ENCODE data around the gene TP63.
"Not testable (repeated sequence)": the region's sequence is repeated elsewhere in the genome, so short reads cannot be mapped to it uniquely, and the experiment has no call there.

TP63 gene

DNA sequence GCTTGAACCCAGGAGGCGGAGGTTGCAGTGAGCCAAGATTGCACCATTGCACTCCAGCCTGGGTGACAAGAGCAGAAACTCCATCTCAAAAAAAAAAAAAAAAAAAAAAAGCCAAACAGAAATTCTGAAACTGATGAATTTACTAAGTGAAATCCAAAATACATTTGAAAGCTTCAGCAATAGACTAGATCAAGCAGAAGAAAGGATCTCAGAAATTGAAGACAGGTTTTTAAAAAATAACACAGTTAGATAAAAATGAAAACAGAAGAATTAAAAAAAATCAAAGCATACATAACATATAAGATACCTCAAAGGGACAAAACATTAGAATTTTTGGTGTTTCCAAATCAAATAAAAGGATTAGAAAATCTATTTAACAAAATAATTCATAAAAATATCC, 114.4 kb downstream of the TP63 start:
- no peak overlapping the region for H3K4me3 ChIP-seq (ENCODE audit: control insufficient read depth, low read depth, low read length)
- no peak for DNase-seq (ENCODE audit: low read depth)
- TF ChIP-seq, protein P1, sequence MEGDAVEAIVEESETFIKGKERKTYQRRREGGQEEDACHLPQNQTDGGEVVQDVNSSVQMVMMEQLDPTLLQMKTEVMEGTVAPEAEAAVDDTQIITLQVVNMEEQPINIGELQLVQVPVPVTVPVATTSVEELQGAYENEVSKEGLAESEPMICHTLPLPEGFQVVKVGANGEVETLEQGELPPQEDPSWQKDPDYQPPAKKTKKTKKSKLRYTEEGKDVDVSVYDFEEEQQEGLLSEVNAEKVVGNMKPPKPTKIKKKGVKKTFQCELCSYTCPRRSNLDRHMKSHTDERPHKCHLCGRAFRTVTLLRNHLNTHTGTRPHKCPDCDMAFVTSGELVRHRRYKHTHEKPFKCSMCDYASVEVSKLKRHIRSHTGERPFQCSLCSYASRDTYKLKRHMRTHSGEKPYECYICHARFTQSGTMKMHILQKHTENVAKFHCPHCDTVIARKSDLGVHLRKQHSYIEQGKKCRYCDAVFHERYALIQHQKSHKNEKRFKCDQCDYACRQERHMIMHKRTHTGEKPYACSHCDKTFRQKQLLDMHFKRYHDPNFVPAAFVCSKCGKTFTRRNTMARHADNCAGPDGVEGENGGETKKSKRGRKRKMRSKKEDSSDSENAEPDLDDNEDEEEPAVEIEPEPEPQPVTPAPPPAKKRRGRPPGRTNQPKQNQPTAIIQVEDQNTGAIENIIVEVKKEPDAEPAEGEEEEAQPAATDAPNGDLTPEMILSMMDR (IDR thresholded peaks at IDR 0.05; ENCODE audit: control insufficient read depth, insufficient read depth, low read depth, low read length, missing control alignments): no peak

DNA sequence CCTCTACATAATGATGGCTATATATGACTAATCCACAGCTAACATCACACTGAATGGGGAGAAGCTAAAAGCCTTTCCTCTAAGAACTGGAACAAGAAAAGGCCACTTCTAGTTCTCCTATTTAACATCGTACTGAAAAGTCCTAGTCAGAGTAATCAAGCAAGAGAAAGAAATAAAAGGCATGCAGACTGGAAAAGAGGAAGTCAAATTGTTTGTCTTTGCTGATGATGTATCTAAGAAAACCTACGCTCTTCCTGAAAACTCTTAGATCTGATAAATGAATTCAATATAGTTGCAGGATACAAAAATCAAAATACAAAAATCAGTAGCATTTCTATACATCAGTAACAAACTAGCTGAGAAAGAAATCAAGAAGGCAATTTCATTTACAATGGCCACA, 116.9 kb downstream of the TP63 start:
- no peak overlapping the region for H3K4me3 ChIP-seq (ENCODE audit: control insufficient read depth, low read depth, low read length)
- DNase-seq (ENCODE audit: low read depth): no peak
- TF ChIP-seq, protein P1 (IDR thresholded peaks at IDR 0.05; ENCODE audit: control insufficient read depth, insufficient read depth, low read depth, low read length, missing control alignments): no peak

DNA sequence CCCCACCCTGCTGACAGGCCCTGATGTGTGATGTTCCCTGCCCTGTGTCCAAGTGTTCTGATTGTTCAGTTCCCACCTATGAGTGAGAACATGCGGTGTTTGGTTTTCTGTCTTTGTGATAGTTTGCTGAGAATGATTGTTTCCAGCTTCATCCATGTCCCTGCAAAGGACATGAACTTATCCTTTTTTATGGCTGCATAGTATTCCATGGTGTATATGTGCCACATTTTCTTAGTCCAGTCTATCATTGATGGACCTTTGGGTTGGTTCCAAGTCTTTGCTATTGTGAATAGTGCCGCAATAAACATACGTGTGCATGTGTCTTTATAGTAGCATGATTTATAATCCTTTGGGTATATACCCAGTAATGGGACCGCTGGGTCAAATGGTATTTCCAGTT, 119.8 kb downstream of the TP63 start:
- DNase-seq (ENCODE audit: low read depth); H3K4me3 ChIP-seq (ENCODE audit: control insufficient read depth, low read depth, low read length): not testable (repeated sequence)

DNA sequence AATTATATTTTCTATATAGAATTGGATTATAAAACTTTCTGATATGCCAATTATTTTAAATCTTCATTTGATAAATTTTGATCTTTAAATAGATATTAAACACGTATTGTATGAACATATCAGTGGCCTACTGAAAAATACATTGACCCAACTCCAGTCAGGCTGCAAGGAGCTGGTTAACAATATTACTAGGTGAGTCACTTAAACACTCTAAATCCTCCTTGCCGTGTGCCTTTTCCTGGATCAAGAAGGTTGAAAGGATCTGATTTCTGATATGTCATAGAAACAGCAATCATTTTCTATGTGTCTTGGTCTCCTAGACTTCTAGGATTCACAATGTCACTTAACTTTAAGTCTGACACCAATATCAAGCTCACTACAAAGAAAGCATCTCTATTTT, 123.2 kb downstream of the TP63 start:
- H3K4me3 ChIP-seq (ENCODE audit: control insufficient read depth, low read depth, low read length): no peak overlapping the region

DNA sequence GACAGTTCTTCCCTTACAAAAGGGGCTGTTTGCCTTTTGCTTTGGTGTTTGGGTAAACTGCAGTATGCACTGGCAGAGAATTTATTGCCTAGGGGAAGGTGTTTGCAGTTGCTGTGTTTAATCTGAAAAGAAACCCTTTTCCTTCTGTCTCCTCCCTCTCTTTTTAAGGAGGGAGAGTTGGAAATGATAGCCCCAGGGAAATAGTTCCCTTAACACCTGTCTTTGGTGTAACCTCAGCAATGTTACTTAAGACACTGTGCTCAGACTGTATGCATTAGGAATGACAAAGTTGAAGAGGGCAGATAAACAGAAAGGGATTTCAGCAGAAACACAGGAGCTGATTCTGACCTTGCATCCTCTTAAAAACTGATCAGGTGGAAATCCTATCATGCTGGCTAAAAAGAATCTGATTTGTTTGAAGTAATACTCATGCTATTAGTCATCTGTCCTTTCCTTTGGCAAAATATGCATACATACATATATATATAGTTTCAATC, 125.4 kb downstream of the TP63 start:
- H3K4me3 ChIP-seq (ENCODE audit: control insufficient read depth, low read depth, low read length): no peak overlapping the region
- TF ChIP-seq, protein P1 (IDR thresholded peaks at IDR 0.05; ENCODE audit: control insufficient read depth, insufficient read depth, low read depth, low read length, missing control alignments): no peak
- no peak for DNase-seq (ENCODE audit: low read depth)

More for the DNA sequence above, 123.2 kb downstream of the TP63 start:
- TF ChIP-seq, protein P1 (IDR thresholded peaks at IDR 0.05; ENCODE audit: control insufficient read depth, insufficient read depth, low read depth, low read length, missing control alignments): no peak
- no peak for DNase-seq (ENCODE audit: low read depth)

DNA sequence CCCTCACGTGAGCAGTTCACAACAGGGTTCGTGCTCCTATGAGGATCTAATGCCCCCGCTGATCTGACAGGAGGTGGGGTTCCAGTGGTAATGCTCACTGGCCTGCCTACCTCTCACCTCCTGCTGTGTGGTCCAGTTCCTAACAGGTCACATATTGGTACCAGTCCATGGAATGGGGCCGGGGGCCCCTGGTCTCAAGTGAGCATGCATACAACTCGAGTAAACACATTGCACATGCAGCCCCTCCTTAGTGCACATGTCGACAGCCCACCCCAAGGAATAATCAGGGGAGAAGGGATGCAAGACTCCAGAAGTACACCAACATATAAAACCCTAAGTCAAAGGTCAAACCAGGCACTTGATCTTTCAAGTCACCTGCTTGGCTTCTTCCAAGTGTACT, 127.0 kb downstream of the TP63 start:
- TF ChIP-seq, protein P1 (IDR thresholded peaks at IDR 0.05; ENCODE audit: control insufficient read depth, insufficient read depth, low read depth, low read length, missing control alignments): no peak
- H3K4me3 ChIP-seq (ENCODE audit: control insufficient read depth, low read depth, low read length): no peak overlapping the region
- DNase-seq (ENCODE audit: low read depth): no peak

DNA sequence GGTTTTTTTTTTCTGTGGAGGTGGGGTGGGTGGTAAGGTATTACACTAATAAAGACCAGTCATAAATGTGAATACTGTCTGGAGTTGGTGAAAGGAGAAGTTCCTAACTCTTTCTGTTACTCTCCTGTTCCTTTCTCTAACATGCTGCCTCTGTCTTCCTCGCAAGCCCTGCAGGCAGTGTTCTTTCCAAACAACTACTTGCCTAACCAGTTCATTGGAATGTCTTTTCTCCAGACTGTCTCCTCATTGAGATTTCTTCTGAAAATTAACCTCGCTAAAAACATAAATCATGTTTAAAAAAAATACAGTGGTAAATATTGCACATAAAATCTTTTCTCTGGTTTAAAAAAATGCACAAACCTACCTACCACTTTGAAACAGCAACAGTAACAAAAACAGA, 135.2 kb downstream of the TP63 start:
- DNase-seq (ENCODE audit: low read depth): no peak
- H3K4me3 ChIP-seq (ENCODE audit: control insufficient read depth, low read depth, low read length): no peak overlapping the region
- TF ChIP-seq, protein P1 (IDR thresholded peaks at IDR 0.05; ENCODE audit: control insufficient read depth, insufficient read depth, low read depth, low read length, missing control alignments): no peak
